Measurements from ENCODE around the gene DHRS2.
"Not testable (repeated sequence)": the region's sequence is repeated elsewhere in the genome, so short reads cannot be mapped to it uniquely, and the experiment has no call there.

The DHRS2 gene

DNA sequence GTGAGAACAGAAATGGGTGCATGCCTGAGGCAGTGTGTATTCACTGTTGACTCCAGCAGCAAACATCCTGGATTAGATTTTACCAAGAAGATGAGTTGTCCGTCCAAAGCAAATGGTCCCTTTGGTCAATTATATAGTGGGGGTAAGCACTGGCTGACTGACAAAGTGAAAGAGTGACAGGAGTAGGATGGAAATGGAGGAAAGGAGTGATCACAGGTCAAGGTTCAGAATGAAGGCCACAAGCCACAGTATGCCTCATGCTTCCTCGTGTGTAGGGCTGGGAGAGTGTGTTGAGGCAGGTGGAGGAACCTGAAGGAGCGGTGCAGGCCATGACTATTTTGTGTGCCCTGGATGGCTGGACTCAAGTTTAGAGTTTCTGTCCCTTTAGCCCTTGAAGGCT is 14.3 kb downstream of the DHRS2 start:
- DNase-seq: no peak

DNA sequence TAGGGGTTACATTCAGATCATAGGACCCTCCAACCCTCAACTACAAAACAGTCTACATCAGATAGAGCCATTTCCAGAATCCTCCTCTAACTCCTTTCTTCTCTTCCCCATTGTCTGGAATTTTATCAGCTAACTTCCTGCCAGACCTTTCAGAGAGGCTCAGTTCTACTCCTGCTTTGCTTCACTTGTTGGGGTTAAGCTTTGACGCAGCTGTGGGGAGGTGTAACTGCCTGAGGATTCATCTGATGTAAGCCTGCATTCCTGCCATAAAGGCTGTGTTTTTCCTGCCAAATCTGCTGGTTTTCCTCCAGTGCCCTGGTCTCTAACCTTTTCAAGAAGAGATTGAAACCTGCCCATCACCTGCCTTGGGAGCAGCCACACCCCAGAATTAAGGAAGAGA is 16.9 kb downstream of the DHRS2 start:
- no peak for DNase-seq

DNA sequence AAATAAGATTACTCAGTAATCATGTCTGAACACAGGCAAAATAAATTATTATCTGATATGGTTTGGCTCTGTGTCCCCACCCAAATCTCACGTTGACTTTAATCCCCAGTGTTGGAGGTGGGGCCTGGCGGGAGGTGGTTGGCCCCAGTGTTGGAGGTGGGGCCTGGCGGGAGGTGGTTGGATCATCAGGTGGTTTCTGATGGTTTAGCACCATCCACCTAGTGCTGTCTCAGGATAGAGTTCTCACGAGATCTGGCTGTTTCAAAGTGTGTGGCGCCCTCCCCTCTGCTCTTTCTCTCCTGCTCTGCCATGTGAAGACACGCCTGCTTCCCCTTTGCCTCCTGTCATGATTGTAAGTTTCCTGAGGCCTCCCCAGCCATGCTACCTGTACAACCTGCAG is 18.1 kb downstream of the DHRS2 start:
- no peak for DNase-seq

DNA sequence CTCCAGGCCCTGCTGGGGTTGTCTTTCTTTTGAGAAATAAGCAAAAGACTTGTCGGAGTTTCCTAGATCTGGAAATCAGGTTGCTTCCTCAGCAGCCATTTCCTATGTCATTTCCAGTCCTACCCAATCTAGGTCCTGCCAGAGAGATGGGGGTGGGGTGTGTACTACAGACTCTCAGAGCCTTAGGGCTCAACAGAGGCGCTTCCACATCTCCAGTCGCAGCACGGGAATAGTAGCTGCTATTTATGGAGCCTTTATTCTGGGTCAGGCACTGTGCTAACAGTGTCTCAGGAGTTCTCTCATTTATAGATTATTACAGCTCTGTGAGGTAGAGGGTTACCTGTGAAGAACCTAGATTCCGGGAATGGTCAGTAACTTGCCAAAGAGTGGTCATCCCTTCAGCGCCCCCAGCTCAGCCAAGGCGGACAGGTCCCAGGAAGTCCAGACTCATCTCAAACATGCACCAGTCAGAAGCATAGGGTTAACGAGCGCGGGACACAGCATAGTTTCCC is 21.9 kb downstream of the DHRS2 start:
- no peak for DNase-seq

DNA sequence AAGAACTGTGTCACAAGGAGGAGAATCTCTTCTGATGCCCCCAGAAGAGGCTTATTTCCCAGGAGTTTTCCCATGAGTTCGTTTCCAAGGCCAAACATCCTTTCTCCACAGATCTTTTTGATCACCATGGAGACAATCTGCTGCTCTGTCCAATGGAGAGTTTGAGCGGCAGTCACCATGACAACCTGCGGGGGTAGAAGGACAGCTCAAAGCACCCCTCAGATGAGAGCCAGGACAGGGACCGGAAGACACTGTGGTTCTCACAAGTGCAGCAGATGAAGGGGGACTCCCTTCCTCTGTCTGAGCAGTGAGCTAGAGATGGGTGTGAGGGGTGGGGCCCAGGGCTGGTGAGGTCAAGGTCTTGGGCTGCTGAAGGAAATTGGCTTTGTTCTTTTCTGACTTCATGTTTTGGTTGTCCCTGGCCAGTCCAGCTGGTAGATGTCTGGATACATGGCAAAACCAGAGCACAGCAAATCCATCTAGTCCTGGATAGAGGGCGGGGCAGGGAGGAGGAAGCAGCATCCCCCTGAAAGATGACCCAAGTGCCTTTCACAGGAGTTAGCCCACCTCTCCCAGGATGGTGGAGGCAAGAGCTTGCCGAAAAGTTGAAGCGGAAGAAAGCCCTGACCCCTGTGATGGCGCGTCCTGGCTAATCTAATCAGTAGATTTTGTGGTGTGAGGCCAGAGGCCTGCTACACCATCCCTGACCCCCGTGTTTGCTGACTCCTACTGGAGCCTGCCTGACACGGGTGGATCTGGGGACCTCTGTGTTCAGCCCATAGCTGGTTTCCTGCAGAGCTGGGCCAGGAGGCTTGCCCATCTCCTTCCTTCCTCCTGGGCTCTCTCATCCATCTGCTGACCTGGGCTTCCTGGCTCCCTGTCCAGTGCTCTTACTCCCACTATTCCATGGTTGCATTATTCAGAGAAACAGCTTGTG is 24.4 kb downstream of the DHRS2 start:
- no peak for DNase-seq

DNA sequence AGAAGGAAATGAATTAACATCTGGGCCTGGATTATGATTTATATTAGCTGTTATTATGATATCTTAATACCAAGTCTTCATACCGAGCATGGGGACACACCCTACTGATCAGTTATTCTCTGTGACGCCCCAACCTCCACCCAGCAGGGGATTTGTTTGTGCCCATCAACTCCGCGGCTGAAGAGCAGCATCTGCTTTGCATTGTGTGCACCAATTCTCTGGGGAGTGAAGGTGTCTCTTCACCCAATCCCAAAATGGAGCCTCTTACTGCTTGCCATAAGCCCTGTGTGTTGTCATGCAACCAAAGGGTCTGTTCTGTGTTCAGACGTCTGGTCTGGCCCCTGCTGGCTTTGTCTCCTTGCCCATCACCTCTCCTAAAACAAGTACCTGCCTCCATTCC is 25.4 kb downstream of the DHRS2 start:
- DNase-seq: no peak

DNA sequence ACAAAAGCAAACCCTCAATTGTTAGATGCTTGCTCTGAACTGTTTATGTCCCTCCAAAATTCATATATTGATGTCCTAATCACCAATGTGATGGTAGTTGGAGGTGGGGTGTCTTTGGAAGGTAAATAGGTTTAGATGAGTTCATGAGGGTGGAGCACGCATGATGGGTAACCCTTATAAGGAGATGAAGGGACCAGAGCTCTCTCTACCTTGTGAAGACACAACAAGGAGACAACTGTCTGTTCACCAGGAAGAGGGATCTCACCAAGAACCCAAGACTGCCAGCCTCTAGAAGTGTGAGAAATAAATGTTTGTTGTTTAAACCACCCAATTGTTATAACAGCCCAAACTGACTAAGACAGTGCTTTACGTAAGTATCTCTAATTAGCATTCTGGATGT is 27.0 kb downstream of the DHRS2 start:
- DNase-seq: no peak

DNA sequence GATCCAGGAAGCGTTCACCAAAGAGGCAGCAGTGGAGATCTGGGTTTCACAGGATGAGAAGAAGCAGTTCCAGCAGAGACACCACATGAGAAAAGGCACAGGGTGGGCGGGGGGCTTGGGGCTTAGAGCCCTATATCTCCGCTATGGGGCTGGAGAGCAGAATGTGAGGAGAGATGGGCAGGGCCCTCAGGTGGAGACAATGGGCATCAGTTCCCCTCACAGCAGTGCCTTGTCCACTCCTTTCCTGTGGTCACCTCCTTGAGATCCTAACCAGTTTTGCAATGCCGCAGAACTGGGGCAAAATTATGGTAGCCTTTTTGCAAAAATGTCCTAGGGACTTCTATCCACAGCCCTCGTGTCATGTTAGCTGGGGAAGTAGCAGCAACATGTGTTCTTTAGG is 27.5 kb downstream of the DHRS2 start:
- DNase-seq: no peak

DNA sequence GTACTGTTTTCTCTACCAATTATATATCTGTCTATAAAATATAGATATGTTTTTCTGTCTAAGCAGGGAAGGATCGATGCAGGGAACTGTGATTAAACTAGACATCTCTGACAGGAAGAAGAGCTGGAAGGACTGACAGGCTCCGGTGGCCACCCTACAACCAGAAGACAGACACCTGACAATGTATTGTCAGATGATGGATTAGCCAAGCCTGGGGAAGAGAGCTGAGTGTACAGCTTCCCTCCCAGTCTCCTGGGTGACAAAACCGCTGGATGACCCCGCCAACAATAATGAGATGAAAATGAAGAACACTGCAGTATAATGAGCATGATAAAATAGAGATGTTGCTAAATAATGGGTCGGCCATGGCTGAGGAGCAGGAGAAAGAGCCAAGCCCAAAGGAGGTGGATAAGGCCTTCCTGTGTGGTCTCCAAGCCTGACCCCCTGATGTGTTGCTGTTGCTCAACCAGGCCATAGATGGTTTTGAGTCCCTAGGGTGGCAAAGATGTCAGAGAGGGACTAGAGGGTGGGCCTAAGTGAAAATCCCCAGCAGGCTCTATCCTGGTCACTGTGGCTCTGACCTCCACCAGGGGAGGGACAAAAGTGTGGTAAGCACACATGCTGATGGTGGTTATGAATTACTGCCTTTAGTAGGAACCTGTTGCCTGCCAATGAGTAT is 28.2 kb downstream of the DHRS2 start:
- no peak for DNase-seq

DNA sequence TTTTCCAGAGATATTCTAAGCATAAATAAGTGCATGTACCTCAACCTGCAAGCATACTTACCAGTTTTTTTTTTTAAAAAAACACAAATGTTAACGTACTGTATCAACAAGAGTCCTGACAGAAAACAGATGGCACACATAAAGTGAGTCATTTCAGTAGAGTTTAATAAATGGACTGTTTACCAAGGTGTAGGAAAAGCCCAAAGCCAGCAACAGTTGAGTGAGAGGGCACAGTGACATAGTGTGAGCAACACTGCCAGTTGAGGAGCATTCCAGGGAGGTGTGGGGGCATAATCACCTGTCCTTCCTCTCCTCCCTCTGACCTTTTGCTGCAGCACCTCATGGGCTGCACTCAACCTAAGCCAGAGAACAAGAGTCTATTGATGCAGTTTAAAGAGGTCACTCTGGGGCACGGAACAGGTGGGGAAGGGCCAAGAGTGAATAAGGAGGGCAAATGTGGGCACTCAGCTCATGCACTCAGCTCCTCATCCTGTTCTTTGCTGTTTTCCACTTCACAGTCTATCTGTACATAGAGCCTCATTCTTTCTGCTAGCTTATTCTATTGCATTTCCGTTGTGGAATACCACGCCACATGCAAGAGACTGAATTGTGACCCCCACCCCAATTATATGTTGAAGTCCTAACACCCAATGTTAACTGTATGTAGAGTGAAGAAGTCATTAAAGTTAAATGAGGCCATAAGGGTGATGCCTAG is 29.3 kb downstream of the DHRS2 start:
- no peak for DNase-seq

DNA sequence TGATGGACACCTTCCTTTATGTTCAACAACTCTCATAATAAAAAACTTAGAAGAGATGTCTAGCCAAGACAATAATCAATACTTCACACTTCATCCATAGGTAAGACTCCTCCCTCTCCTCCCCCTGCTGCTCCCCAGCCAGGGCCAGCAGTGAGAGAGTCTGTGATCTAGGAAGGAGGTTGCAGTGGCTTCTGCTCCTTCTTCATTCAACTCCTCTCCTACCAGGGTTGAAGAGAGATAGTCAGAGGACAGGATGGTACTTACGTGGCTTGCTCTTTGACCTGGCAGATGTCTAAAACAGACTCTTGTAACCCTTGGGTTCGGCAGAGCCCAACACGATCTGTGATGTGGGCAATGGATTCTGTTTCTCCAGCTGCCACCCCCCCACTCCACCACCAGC is 31.0 kb downstream of the DHRS2 start:
- no peak for DNase-seq

DNA sequence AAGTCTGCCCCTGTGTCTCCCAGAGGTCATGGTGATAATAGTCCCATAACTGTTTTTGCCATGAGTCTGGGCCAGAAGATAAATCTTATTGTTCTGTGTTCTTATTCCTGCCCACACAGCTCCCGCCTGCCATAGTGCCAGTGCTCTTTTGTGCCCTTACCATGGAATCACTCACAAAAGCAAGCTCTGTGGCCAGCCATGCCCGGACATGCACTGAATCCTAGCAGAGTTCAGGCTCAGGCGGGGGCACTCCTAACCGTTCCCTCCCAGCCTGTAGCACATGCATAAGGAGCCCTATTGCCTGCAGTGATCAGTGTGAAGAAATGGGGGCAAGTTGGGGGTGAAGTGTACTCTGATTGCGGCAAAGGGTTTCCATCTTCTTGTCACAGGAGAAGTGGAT is 33.3 kb downstream of the DHRS2 start:
- no peak for DNase-seq

DNA sequence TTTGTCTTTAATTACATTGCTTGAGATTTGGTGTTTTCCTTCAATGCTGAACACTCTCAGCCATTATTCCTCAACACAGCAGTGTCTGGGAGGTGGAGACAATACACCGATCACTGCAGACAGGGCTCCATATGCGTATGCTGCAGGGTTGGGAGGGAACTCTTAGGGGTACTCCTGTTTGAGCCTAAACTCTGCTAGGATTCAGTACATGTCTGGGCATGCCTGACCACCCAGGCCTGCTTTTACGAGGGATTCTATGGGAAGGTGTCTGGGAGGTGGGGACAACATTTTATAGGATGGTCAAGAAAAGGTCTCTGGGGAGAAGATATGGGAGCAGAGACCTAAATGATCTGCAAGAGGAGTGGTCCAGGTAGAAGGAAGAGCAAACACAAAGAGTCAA is 34.3 kb downstream of the DHRS2 start:
- DNase-seq: no peak

DNA sequence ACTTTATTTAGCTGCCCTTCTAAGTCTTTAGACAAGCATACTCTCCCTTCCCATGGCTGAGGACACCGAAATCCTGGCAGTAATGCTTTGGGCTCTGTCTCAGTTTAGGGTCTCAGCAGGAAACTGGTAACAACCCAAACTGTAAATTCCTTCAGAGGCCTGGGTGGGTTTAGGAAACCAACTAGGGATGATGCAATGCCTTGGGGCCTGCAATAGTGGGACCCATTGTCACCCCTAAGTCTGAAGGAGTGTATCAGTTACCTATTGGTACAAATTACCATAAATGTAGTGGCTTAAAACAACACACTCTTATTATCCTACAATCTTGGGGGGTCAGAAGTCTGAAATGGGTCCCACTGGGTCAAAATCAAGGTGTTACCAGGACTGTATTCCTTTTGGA is 36.0 kb downstream of the DHRS2 start:
- DNase-seq: no peak

DNA sequence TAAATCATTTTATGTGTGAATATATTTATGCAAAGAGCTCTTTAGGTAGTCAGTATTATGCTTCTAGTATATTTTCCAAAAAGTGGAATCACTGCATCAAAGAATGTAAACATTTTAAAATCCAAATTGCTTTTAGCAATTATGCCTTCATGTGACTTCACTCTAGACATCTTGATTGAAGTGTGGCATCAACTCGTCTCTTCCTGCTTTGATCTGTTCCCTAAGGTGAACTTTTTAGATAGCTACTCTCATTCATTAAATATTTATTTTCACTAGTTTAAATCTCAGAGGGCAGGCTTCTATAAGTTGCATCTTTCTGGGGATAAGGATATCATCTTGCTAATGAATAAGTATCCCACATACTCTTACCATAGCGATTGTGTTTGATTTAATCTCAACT is 39.2 kb downstream of the DHRS2 start:
- DNase-seq: no peak

DNA sequence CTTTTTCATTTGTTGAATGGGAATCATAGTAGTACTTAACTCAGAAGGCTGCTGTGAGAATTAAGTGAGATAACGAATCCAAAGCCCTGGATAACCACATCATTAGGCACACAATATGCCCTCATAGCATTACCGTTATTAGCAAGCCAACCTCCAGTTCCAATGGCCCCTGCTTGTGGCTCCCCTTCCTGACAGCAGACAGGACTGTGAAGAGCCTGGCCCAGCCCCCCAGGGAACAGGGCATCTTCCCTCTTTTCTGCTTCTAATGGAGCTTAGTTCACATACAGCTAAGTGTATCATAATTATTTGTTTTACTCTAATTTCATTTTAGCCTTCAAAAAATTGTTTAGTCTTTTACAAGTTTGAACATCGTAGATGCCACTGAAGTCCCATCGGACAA is 39.7 kb downstream of the DHRS2 start:
- DNase-seq: no peak

DNA sequence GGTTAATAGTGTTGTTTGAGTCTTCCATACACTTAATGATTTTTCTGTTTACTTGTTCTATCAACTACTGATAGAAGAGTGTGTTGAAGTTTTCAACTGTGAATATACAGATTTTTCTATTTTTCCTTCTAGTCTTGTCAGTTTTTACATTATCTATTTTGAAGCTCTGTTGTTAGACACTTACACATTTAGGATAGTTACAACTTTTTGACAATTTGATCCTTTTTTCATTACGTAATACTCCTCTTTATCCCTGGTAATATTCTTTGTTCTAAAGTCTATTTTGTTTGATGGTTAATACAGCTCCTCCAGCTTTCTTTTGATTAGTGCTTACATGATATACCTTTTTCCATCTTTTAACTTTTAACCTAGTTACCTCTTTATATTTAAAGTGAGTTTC is 45.2 kb downstream of the DHRS2 start:
- no peak for DNase-seq

DNA sequence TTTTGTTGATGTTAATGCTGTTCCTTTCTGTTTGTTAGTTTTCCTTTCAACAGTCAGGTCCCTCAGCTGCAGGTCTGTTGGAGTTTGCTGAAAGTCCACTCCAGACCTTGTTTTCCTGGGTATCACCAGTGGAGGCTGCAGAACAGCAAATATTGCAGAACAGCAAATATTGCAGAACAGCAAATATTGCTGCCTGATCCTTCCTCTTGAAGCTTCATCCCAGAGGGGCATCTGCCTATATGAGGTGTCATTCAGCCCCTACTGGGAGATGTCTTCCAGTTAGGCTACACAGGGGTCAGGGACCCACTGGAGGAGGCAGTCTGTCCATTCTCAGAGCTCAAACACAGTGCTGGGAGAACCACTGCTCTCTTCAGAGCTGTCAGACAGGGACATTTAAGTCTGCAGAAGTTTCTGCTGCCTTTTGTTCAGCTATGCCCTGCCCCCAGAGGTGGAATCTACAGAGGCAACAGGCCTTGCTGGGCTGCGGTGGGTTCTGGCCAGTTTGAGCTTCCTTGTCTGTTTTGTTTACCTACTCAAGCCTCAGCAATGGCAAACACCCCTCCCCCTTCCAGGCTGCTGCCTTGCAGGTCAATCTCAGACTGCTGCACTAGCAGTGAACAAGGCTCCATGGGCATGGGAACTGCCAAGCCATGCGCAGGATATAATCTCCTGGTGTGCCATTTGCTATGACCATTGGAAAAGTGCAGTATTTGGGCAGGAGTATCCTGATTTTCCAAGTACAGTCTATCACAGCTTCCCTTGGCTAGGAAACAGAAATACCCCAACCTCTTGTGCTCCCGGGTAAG is 53.7 kb downstream of the DHRS2 start:
- not testable (repeated sequence) for DNase-seq

DNA sequence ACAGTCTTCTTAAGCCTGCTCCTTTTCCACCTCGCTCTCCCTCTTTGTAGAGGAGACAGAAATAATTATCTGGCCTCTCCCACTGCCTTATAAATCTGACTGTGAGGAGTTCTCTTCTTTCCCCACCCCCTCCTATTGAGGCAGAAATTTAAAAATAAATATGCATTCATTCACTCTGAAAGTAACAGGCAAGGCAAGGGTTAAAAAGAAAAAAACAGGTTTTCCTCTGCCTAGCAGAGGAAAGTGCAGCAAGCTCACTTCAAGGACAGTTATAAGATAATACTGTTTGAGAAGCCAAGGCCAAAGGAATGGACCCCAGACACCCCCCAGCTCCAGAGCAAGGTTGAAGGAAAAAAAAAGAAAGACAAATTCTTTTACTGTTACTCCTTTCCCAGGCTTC is 56.3 kb downstream of the DHRS2 start:
- DNase-seq: no peak

DNA sequence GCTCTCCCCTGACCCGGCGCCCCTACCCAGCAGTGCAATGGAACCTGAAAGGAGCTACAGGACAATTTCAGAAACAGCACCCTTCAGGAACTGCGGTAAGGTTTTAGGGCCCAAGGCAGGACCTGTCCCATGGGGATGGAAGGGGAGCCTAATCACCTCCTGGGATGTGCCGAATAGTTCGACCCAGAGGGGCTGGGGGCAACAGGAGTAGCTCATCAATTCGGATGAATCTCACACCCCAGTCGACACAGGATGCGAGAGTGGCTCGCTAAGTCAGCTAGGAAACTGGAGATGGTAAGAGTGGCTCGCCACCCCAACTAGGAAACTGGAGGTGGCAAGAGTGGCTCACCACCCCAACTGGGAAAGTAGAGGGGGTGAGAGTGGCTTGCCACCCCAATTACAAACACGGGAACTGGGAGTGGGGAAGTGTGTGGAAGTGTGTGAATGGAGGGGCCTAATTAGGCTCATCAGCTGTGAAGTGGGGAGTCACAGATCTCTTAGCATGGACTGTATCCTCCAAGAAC is 57.1 kb downstream of the DHRS2 start:
- DNase-seq: no peak

DNA sequence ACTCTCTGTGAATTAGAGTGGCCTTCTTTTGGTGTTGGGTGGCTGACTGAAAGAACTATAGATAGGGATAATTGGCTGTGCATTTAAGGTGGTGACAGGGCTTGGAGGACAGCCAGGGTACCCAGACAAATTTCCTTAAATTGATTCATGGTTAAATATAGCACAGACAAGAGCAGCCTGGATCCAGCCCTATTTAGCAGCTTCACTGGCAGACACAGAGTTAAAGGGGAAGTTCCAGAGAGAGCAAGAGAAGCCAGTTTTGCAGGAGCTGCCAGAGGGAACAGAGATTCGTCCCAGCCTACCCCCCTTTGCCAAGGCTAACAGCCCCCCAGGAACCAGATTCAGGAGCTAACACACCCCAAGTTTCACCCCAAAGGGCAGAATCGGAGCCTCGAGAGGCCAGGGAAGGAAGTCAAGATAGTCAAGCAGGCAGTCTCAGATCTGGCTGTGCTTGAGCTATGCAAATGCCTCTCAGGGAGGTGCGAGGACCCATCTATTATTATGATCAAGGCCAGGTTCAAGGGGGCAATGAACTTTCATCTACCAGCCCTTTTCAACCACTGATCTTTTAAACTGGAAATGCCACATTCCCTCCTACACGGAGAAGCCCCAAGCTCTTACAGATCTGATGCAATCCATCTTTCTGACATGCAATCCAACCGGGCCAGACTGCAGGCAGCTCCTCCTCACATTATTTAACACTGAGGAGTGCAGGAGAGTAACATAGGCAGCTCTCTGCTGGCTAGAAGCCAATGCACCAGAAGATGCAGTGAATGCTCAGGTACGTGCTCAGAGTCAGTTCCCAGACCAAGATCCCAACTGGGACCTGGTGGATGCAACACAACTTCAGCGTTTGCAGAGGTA is 58.2 kb downstream of the DHRS2 start:
- DNase-seq: no peak
